Measurements from ENCODE around the gene PIEZO2.
"Not testable (repeated sequence)": the region's sequence is repeated elsewhere in the genome, so short reads cannot be mapped to it uniquely, and the experiment has no call there.

The PIEZO2 gene

DNA sequence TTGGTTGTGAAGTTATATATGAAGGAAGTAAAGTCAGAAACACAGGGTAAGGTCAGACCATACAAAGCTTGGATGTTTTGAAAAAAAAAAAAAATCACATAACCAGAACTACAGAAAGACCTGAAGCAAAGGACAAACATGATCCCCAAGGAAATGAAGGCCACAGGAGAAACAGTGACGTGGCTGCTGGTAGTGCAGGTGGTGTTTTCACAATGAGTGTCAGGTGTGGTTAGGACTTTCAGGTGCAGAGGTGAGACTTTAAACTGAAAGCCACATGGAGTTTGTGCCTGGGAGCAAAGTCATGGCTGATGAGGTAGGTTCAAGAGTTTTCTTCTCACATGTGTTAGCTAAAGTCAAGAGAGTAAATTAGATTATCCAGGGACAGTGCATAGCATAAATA, 270.7 kb downstream of the PIEZO2 start:
- no peak for DNase-seq

DNA sequence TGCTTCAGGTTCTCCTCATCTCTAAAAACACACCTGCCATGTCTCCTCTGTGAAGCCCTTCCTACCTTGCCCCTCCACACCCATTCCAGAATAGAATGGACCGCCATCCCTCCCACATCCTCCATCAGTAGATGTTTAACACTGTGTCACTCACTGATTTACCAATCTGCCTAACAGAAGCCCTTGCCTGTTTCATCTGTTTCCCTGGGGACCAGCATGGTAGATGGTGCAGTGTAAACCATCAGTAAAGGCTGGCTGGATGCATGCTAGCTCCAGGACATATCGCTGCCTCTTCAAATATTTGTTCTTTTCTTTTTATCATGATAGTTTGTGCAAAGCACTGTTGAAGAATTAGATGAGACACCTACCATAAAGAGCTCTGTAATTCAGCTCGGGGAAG, 271.4 kb downstream of the PIEZO2 start:
- no peak for DNase-seq

DNA sequence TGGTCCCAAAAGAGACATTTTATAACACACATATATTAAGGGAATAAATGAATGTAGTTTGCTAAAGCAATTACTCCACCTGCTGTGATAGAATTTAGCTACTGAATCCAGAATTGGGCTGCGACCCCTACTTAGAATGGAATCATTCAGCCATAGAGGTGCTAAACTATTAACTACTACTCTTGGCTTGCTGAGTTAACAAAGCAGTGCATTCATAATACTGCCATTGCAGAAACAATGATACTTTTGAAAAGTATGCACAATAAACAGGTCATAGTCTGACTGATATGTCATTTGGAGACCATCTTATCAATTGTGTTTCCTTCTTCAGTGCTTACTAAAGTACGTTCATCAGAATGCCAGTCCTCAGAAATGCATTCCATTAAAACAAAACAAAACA, 273.6 kb downstream of the PIEZO2 start:
- DNase-seq, result no peak

DNA sequence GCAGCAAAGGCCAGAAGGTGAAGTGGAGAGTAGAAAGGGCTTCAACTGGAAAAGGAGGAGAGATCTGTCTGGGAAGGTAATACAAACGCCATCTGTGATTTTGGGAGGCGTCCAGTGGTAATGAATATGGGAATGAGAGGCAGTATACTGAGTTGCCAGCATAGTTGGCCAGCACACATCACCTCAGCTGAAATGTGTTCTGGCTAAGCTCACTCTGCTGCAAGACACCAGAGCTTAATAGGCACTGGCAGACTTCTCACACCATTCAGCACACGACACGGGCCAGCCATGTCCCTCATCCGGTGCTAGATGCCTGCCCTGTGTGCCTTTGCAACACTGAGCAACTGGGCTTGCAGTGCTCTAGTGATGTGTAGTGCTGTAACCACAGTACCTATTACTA, 277.1 kb downstream of the PIEZO2 start:
- DNase-seq, result no peak

DNA sequence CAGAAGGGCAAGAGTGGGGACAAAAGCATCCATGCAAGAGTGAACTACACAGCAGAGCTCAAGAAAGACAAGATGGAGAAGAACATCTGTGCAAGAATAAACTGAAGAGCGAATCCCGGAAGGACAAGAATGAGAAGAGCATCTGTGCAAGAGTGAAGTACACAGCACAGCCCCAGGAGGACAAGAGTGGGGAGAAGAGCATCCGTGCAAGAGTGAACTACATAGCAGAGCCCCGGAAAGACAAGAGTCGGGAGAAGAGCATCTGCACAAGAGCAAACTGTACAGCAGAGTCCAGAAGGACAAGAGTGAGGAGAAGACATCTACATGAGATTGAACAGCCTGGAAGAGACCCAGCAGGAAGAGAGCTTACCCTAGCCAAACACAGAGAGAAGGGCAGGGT, 284.6 kb downstream of the PIEZO2 start:
- DNase-seq, result no peak

DNA sequence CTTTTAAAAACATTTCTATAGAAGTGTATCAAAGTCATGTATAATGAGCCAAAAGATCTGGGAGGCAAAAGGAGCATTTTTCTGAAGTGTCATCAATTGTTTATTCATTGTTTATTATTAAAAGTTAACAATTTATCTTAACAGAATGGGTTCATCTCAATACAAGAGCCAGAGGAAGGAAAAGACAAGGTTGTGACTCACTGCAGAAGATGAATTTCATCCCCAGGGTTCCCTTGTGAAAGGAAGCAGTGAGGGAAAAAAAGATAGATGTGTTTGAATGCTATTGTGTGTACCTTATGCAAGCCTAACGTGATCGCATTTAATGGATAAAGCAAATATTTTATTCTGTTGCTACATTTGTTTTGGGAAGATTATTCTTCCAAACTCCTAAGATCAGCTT, 286.3 kb downstream of the PIEZO2 start:
- DNase-seq, result no peak

DNA sequence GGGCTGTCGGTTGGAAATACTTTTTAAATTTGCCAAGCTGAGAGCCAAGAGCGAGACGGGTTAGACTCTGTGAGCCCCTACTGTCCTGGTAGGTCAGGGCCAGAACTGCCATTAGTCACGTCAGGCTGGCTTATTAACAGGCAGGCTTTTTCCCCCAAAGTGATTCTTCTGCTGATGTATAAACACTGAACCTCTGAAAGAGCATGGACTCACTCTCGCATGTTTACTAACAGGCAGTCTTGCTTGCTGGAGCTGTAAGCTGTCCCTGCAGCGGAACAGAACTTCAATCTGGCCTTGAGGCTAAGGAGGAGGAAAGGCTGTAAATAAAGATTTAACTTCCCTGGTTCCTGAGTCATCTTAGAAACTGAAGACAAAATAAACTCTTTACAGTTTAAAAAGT, 288.4 kb downstream of the PIEZO2 start:
- DNase-seq, result no peak

DNA sequence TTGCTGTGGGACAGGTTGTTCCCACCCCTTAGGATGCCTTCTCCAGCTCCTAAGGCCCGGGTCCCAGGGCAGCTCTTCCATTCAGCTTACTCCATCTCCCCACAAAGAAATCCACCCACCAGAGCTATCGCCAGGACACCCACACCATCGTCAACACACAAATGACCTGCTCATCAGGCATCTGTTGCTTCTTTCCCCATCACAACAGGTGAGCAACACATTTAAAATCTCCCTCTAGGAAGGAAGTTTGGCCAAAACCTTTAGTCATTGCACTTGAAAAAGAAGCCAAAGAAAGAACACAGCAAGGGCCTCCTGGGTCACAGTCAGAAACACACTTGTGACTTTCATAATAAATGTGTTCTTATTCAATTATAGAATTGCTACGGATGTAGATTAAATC, 289.0 kb downstream of the PIEZO2 start:
- DNase-seq, result no peak

DNA sequence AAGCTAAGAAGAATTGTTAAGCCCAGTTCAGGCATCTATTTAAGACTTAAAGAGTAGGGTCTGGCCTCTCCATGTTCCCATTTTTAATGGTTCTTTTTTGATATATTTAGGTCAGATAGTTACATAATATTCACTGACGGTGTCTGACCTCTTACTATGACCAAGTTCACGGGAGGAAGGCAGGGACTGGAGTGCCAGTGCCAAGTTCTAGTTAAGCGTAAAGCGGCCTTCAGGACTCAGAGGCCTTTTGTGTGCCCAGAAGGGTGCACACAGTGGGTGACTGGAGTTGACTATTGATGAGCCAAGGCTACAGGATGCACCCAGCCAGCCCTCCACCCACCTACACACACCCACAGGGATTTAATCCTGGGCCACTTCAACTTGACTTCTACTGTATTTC, 290.9 kb downstream of the PIEZO2 start:
- DNase-seq, result no peak

DNA sequence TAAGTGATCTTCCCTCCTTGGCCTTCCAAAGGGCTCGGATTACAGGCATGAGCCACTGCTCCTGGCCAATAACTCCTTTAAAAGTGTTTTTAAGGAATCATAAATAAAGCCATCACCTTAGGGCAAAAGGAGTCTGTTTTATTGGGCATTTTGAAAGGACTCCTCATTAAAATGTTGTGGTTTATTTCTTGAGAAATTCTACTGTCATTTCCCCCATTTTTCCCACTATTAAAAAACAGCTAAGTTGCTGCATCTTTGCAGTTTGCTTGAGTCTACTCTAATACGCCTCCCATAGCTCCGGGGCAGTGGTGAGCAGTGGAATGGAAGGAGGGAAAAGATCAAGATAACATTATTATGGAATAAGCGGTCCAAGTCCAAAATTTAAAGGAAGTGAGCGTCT, 293.2 kb downstream of the PIEZO2 start:
- no peak for DNase-seq

DNA sequence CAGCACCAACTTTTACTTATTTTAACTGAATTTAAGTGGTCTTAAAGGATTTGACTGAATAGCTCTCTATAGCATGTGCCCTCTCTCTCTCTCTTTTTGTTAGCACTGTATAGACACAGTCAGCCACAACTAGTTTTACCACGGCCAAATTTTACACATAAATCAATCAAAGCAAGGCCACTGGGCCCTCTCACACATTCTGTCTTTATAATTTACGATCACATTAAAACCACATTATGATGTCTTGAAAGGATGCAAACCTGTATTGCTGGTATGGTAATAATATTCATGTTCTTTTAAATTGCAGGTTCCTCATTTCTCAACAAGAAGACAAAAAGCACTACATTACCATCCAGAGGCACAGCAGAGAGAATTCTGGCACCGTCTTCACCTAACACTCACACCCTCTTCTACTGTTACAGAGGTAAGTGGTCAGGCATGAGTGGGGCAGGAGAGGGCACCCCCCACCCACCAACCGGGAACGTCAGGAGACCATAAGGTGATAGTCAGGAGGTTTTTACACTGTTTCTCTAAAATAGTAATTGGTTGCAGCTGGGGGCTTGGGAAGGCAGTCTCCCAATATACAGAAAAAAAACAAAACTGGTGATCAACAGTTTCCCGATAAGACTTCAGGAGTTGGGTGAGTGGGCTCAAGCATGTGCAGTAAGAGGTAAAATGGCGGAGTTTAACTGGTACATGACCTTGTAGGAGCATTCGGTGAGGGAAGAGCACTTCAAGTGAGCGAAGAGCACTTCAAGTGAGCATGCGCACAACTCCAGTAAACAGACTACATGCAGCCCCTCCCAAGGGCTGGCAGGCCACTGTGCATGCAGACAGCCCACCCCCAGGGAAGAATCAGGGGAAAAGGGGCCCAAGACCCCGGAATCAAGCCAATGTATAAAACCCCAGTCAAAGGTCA, 296.7 kb downstream of the PIEZO2 start:
- DNase-seq, result no peak

DNA sequence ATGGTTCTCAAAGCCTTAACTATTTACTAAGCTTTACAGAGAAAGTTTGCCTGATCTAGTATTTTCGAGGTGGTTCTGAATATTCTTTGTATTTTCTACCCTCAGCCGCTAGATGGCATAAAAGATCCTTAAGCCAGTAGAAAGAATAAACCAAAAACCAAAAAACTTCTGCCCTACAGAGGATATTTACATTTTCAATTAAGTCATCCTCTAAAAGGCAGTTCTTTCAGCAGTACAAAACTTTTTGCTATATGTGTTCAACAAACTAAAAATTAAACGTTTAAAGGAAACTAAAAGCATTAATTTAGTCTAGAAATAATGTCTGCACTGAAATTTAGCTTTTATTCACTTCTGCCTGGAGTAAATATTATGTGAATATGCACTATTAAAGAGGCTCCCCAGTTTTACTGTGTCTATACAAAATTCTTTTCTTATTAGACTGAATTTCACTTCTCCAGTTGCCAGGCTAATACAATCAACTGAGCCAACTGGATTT, 297.5 kb downstream of the PIEZO2 start:
- DNase-seq, result no peak

DNA sequence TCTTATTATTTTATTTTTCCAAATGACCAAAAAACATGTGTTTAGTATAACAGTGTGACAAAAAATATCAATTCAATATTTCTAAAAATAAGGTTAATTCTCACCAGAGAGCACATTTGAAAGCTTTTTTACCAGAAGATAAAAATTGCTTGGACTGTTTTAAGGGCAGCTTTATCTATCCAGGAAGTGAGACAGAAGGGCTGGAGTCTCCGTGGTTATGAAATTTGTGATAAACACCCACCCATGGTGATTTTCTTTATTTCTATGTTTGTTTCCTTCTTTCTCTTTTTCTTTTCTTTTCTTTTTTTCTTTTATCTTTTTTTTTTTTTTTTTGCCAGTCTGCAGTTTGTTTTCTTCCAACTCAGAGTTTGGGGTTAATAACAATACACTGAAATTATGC, 298.5 kb downstream of the PIEZO2 start:
- no peak for DNase-seq

DNA sequence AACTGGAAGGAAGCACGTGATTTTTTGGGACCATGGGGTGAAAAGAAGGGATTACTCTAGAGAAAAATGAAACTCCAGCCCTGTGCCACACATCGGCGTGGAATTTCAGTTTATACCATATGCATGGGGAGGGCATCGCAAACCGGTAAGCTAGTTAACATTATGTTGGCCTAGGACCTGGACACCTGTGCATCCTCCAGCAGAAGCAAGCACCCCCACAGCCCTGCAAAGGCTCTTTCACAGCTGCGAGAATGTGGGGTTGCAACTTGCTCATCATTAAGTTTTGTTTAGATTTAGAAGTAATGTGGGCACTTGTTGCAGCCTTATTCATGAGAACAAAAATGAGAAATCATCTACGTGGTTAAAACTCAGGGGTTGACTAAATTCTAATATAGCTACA, 299.2 kb downstream of the PIEZO2 start:
- DNase-seq, result no peak

DNA sequence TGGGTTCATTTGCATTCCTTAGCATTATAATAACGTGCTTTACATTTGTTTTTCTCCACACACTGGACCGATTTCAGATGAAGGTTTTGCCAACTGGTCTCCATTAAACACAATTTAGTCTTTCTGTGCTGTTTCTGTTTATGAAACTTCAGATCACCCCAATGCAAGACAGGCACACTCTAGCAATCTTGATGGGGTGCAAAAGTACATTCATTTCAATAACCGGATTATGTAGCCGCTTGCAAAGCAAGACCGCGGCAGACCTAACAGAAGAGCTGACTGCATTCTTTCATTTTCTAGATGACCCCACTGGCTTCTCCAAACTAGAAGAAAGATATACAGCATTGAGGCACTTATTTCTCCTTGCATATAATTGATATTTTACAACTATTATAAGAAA, 301.5 kb downstream of the PIEZO2 start:
- no peak for DNase-seq

DNA sequence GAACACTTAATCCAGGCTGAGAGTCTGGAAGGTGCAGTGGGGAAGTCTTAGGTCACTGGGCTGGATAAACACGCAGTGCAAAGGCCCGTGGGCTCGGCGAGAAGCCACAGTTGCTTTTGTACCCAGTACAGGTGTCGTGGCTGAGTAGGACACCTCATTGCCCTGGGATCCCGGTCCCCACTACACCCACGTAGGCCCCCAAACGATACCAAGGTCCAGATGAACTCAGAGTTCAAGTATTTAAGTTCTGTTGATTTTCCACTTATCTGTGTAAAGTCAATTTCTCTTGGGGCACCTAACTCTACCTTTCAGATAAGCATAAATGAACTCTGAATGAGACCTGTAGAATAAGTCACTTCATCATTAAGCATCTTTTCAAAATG, 302.0 kb downstream of the PIEZO2 start:
- DNase-seq, result no peak

DNA sequence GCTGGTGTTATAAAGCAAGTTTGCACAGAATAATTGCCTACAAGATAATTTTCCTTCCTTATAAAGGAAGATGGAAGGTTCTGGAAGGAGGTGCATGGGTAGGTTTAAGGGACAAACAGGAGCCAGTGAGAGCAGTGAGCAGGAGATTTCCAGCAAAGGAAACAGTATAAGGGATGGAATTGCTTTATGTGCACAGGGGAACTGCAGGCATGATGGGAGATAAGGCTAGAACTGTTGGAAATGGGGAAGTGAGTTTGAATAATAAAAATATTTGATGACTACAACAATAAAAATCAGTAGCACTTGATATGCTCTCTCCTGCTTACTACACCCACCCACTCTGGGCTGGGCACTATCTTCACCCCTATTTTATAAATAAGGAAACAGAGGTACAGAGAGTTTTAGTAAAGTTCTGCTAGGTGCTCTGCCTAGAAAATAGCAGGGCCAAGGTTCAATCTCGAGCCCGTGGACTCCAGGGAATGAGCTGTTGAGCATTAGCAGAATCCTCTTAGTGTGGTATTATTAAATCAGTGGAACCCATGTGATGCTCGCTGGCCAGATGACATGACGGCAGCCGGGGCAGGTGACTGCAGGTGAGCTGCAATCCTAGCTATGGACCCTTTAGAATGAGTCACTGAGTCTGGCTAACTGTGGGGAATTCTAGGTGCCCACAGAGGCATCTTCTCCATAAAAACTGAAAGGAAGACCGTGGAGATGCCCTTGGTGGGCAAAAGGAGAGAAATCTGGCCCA, 302.5 kb downstream of the PIEZO2 start:
- DNase-seq, result no peak

DNA sequence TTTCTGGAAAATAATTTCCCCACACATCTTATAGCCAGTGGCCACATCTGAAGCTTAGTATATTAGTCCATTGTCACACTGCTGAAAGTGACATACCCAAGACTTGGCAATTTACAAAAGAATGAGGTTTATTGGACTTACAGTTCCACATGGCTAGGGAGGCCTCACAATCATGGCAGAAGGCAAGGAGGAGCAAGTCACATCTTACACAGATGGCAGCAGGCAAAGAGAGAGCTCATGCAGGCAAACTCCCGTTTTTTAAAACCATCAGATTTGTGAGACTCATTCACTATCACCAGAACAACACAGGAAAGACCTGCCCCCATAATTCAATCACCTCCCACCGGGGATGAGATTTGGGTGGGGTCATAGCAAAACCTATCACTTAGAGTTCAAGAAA, 303.3 kb downstream of the PIEZO2 start:
- not testable (repeated sequence) for DNase-seq

DNA sequence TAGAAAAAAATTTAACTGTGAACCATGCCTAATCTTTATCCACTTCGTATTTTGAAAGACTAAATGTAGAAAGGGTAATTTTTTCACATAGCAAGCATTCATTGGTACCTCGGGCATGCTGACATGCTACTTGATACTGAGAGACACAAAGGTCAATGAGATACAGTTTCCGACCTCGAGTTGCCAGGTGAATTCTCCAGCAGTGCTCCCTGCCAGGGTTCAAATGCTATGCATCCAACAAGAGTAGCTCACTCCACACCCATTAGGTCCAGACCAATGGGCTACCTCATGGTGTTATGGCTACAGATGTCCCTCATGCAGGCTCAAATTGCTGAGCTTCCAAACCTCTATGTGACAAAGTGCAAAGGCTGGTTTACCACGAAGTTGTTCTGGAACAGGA, 305.8 kb downstream of the PIEZO2 start:
- DNase-seq, result no peak

DNA sequence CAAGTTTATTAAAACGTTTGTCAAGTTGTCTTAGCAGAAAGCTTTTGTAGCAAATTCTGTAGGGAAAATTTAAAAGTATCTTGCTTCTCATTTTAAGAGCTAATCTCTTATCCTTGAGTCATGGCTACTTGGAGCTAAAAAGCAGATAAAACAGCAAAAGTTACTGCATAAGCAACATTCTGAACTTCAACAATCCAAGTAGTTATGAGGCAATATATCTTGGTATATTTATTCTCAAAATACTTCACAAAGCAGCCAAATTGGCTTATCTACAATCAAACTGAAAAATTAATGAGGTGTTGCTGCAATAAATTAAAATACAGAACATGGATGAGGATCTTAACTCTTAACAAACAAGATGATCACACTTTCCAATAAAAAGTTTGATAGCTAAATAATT, 306.5 kb downstream of the PIEZO2 start:
- DNase-seq, result no peak

DNA sequence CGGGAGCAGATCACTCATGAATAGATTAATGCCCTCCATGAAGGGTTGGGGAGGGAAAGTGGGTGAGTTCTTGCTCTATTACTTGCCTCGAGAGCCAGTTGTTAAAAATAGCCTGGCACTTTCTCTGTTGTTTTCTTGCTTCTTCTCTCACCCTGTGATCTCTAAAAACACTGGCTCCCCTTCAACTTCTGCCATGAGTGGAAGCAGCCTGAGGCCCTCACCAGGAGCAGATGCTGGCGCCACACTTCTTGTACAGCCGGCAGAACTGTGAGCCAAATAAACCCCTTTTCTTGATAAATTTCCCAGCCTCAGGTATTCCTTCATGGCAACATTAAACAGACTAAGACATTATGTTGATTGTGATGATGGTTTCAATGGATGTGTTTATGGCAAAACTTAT, 307.0 kb downstream of the PIEZO2 start:
- no peak for DNase-seq

DNA sequence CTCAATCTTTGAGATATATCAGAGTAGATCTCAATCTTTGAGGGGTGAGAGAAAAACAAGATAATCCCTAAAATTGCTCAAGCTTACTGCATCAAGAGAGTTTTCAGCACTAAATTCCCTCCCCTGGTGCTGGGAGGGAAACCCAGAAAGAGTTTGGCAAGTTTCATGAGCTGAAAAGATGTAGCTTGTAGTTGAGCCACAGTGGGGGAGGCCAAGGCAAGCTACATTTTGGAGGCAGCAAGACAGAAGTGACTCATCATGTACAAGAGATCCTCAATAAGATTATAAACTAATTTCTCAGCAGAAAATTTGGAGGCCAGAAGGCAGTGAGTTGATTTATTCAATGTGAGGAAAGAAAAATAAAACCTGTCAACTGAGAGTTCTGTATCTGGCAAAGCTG, 308.2 kb downstream of the PIEZO2 start:
- DNase-seq, result no peak

DNA sequence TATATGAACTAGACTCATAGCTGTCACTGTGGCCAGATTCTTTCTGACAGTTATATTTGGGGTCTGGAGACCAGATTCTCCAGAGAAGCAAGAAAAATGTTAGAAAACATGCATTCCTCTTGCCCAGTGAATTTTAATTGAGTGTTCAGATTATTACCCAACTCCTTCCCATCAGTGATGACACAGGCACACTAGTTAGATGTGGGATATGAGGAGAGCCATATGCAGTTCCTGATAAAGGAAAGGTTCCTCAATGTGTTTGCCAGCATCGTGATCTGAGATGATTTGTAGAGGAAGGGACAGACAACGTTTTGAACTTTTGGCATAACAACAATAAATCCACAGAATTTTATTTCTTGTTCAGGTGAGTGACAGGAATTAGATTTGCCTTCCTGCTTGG, 308.6 kb downstream of the PIEZO2 start:
- DNase-seq, result no peak

DNA sequence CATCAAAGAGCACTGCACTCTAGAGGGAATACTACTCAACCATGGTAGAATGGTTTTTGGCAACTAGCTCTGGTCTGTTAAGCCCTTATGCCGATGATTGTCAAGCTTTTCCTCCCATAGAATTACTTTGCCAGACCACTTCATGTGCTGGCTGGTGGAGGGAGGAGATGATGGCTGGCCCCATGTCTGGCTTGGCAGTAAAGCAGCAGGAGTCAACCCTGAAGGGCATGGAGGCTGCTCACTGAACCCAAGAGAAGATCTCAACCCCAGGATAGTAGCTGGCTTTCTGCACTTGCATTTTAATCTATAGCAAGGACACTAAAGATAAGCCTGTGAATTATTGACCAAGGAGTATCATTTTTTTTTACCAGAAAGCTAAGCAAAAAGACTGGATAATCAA, 309.9 kb downstream of the PIEZO2 start:
- DNase-seq, result no peak
